K562 (cell line): ENCODE measurements around the gene SYNRG. TPM values are rescaled to one million over a fixed set of nuclear protein-coding genes. Genes with fewer than 3 reads are reported as not detected.
A peak's percentile ranks its signal among the peaks of the same experiment; 100 is the strongest.

Source experiments
- FOXP4 ChIP-seq: sonication (generic); formaldehyde crosslinking; IDR thresholded peaks from 2 replicates; pipeline ENCODE4 v1.8.0; 2022; ENCODE audit warnings: mild to moderate bottlenecking, missing genetic modification reagents, borderline replicate concordance
- HMG20A ChIP-seq: fragments of 450-650 bp; formaldehyde crosslinking; conservative IDR thresholded peaks from 2 replicates; pipeline ENCODE4 v1.4.0; 2020; ENCODE audit warnings: mild to moderate bottlenecking, mixed read lengths
- LARP7 ChIP-seq: fragments of 450-650 bp; IDR thresholded peaks from 2 replicates; pipeline ENCODE4 v1.6.1; 2016
- MCM7 ChIP-seq, 2 experiments: fragments of 450-650 bp; IDR thresholded peaks; 2 replicates each; pipeline ENCODE4 v1.6.1; 2016 to 2018
- SMARCE1 ChIP-seq: fragments of 450-650 bp; IDR thresholded peaks from 2 replicates; pipeline ENCODE4 v1.7.1; 2016; ENCODE audit warnings: mild to moderate bottlenecking
- TBL1XR1 ChIP-seq, 2 experiments: IDR thresholded peaks; 2 replicates each; pipeline ENCODE4 v1.6.1; 2012; ENCODE audit warnings: improper control_type of control experiment in 2 of 2, low read length in 2 of 2, mild to moderate bottlenecking in 1 of 2
- ZNF184 ChIP-seq: sonication (generic); formaldehyde crosslinking; IDR thresholded peaks from 2 replicates; pipeline ENCODE4 v1.5.0; 2020; ENCODE audit warnings: missing genetic modification reagents
- polyA plus RNA-seq, 8 experiments: library from polyadenylated mRNA; depleted of rRNA in 4 of 8; stranded (reverse) in 5 of 8; unstranded in 3 of 8; fragments of >200 nt; fragmentation: Nextera tagmentation in 2 of 8; fragmentation: Illumina TruSeq in 1 of 8; extraction: Ambion mirVana in 2 of 8; extraction: Trizol in 1 of 8; gene quantifications; 2 replicates each; pipeline versions ENCODE4 v1.2.1 to v1.2.3, GENCODE V29; 2011 to 2014; ENCODE audit warnings: inconsistent platforms in 1 of 8, missing spikeins in 1 of 8
- total RNA-seq, 7 experiments: library from RNA; depleted of rRNA in 6 of 7; stranded (reverse); fragments of >200 nt in 6 of 7; fragmentation: Illumina TruSeq in 2 of 7; extraction: Trizol in 2 of 7; gene quantifications; 2 replicates each; pipeline versions ENCODE4 v1.2.1 to v1.2.3, GENCODE V29; 2011 to 2021; ENCODE audit warnings: low replicate concordance in 1 of 7
- TF ChIP-seq, protein P1 (sequence below): fragments of 450-650 bp; IDR thresholded peaks from 2 replicates; pipeline ENCODE4 v1.6.1; 2016; ENCODE audit warnings: mild to moderate bottlenecking, moderate library complexity
- TF ChIP-seq, protein P2 (sequence below): sonication (generic); IDR thresholded peaks from 2 replicates; pipeline ENCODE4 v1.6.1; 2016
- TF ChIP-seq, protein P3 (sequence below): fragments of 450-650 bp; IDR thresholded peaks from 2 replicates; pipeline ENCODE4 v1.6.1; 2016; ENCODE audit warnings: borderline replicate concordance

SYNRG gene
- total and polyA plus RNA-seq, 9 of the 15 experiments (the other 6 are each of a cell fraction or from before 2014, with no cell fraction given): 2.9 to 28.2 (median 15.1) TPM

GRCh38 chr17:37490638-37491614, 118.3 kb downstream of the SYNRG start (continued):
- TF ChIP-seq, protein P1, sequence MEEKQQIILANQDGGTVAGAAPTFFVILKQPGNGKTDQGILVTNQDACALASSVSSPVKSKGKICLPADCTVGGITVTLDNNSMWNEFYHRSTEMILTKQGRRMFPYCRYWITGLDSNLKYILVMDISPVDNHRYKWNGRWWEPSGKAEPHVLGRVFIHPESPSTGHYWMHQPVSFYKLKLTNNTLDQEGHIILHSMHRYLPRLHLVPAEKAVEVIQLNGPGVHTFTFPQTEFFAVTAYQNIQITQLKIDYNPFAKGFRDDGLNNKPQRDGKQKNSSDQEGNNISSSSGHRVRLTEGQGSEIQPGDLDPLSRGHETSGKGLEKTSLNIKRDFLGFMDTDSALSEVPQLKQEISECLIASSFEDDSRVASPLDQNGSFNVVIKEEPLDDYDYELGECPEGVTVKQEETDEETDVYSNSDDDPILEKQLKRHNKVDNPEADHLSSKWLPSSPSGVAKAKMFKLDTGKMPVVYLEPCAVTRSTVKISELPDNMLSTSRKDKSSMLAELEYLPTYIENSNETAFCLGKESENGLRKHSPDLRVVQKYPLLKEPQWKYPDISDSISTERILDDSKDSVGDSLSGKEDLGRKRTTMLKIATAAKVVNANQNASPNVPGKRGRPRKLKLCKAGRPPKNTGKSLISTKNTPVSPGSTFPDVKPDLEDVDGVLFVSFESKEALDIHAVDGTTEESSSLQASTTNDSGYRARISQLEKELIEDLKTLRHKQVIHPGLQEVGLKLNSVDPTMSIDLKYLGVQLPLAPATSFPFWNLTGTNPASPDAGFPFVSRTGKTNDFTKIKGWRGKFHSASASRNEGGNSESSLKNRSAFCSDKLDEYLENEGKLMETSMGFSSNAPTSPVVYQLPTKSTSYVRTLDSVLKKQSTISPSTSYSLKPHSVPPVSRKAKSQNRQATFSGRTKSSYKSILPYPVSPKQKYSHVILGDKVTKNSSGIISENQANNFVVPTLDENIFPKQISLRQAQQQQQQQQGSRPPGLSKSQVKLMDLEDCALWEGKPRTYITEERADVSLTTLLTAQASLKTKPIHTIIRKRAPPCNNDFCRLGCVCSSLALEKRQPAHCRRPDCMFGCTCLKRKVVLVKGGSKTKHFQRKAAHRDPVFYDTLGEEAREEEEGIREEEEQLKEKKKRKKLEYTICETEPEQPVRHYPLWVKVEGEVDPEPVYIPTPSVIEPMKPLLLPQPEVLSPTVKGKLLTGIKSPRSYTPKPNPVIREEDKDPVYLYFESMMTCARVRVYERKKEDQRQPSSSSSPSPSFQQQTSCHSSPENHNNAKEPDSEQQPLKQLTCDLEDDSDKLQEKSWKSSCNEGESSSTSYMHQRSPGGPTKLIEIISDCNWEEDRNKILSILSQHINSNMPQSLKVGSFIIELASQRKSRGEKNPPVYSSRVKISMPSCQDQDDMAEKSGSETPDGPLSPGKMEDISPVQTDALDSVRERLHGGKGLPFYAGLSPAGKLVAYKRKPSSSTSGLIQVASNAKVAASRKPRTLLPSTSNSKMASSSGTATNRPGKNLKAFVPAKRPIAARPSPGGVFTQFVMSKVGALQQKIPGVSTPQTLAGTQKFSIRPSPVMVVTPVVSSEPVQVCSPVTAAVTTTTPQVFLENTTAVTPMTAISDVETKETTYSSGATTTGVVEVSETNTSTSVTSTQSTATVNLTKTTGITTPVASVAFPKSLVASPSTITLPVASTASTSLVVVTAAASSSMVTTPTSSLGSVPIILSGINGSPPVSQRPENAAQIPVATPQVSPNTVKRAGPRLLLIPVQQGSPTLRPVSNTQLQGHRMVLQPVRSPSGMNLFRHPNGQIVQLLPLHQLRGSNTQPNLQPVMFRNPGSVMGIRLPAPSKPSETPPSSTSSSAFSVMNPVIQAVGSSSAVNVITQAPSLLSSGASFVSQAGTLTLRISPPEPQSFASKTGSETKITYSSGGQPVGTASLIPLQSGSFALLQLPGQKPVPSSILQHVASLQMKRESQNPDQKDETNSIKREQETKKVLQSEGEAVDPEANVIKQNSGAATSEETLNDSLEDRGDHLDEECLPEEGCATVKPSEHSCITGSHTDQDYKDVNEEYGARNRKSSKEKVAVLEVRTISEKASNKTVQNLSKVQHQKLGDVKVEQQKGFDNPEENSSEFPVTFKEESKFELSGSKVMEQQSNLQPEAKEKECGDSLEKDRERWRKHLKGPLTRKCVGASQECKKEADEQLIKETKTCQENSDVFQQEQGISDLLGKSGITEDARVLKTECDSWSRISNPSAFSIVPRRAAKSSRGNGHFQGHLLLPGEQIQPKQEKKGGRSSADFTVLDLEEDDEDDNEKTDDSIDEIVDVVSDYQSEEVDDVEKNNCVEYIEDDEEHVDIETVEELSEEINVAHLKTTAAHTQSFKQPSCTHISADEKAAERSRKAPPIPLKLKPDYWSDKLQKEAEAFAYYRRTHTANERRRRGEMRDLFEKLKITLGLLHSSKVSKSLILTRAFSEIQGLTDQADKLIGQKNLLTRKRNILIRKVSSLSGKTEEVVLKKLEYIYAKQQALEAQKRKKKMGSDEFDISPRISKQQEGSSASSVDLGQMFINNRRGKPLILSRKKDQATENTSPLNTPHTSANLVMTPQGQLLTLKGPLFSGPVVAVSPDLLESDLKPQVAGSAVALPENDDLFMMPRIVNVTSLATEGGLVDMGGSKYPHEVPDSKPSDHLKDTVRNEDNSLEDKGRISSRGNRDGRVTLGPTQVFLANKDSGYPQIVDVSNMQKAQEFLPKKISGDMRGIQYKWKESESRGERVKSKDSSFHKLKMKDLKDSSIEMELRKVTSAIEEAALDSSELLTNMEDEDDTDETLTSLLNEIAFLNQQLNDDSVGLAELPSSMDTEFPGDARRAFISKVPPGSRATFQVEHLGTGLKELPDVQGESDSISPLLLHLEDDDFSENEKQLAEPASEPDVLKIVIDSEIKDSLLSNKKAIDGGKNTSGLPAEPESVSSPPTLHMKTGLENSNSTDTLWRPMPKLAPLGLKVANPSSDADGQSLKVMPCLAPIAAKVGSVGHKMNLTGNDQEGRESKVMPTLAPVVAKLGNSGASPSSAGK: peak; percentile 97
- TF ChIP-seq TBL1XR1 (IDR thresholded peaks at IDR 0.05; ENCODE audit: low read length in 2 of 2): no peak
- TF ChIP-seq, protein P2, sequence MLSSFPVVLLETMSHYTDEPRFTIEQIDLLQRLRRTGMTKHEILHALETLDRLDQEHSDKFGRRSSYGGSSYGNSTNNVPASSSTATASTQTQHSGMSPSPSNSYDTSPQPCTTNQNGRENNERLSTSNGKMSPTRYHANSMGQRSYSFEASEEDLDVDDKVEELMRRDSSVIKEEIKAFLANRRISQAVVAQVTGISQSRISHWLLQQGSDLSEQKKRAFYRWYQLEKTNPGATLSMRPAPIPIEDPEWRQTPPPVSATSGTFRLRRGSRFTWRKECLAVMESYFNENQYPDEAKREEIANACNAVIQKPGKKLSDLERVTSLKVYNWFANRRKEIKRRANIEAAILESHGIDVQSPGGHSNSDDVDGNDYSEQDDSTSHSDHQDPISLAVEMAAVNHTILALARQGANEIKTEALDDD: 0 out of 2 replicates have a peak, but pooled peaks have one; percentile 5
- TF ChIP-seq HMG20A (CRISPR knock-in tag): no peak
- peak; percentile 63; the same call in 1 of the 2 replicates for TF ChIP-seq SMARCE1
- no peak for TF ChIP-seq LARP7
- TF ChIP-seq FOXP4 (CRISPR knock-in tag): no peak
- TF ChIP-seq ZNF184 (CRISPR knock-in tag): no peak
- TF ChIP-seq, protein P3, sequence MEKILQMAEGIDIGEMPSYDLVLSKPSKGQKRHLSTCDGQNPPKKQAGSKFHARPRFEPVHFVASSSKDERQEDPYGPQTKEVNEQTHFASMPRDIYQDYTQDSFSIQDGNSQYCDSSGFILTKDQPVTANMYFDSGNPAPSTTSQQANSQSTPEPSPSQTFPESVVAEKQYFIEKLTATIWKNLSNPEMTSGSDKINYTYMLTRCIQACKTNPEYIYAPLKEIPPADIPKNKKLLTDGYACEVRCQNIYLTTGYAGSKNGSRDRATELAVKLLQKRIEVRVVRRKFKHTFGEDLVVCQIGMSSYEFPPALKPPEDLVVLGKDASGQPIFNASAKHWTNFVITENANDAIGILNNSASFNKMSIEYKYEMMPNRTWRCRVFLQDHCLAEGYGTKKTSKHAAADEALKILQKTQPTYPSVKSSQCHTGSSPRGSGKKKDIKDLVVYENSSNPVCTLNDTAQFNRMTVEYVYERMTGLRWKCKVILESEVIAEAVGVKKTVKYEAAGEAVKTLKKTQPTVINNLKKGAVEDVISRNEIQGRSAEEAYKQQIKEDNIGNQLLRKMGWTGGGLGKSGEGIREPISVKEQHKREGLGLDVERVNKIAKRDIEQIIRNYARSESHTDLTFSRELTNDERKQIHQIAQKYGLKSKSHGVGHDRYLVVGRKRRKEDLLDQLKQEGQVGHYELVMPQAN: peak; percentile 89
- TF ChIP-seq MCM7 (IDR thresholded peaks at IDR 0.05): no peak
